ENCODE measurements around the gene HDAC3.

Gene HDAC3

GRCh38 chr5:141657937-141658545 lies 21.4 kb upstream of the HDAC3 start:
- DNase-seq, result no peak

GRCh38 chr5:141657404-141657803 lies 20.8 kb upstream of the HDAC3 start:
- DNase-seq, result no peak

GRCh38 chr5:141656396-141656795 lies 19.7 kb upstream of the HDAC3 start:
- no peak for DNase-seq

- no peak for DNase-seq
Observed at GRCh38 chr5:141655020-141655419, 18.4 kb upstream of the HDAC3 start.

- DNase-seq, result no peak
Observed at GRCh38 chr5:141654298-141654697, 17.6 kb upstream of the HDAC3 start.

GRCh38 chr5:141651728-141652105 lies 15.1 kb upstream of the HDAC3 start:
- DNase-seq, result no peak

GRCh38 chr5:141650851-141651727 lies 14.4 kb upstream of the HDAC3 start, which contains the start of gene FCHSD1:
TSS of gene FCHSD1 (minus strand) at chr5:141651418. CDS start at chr5:141651368, 50 bp downstream.
- DNase-seq, result peak; percentile 92

- DNase-seq, result no peak
Observed at GRCh38 chr5:141649972-141650371, 13.3 kb upstream of the HDAC3 start.

- no peak for DNase-seq
Observed at GRCh38 chr5:141649056-141649688, 12.5 kb upstream of the HDAC3 start.

GRCh38 chr5:141647851-141648250 lies 11.2 kb upstream of the HDAC3 start:
- DNase-seq, result no peak

- DNase-seq, result no peak
Observed at GRCh38 chr5:141647242-141647641, 10.6 kb upstream of the HDAC3 start.

- no peak for DNase-seq
Observed at GRCh38 chr5:141646026-141646425, 9.4 kb upstream of the HDAC3 start.

GRCh38 chr5:141641634-141642267 lies 5.1 kb upstream of the HDAC3 start:
- DNase-seq, result peak; percentile 79

- no peak for DNase-seq
Observed at GRCh38 chr5:141640698-141641097, 4.0 kb upstream of the HDAC3 start.

GRCh38 chr5:141640051-141640415 lies 3.4 kb upstream of the HDAC3 start:
- no peak for DNase-seq

GRCh38 chr5:141639357-141640050 lies 2.9 kb upstream of the HDAC3 start:
- DNase-seq, result no peak

- DNase-seq, result no peak
Observed at GRCh38 chr5:141638771-141639170, 2.1 kb upstream of the HDAC3 start.

GRCh38 chr5:141637767-141638419 lies 1.2 kb upstream of the HDAC3 start:
- peak; percentile 77 for DNase-seq

GRCh38 chr5:141637123-141637766 lies 596 bp upstream of the HDAC3 start:
- peak; percentile 63 for DNase-seq

GRCh38 chr5:141636106-141636412 lies 590 bp downstream of the HDAC3 start:
- DNase-seq, result no peak

GRCh38 chr5:141635646-141636045 lies 1.0 kb downstream of the HDAC3 start:
- no peak for DNase-seq

- no peak for DNase-seq
Observed at GRCh38 chr5:141634720-141635119, 1.9 kb downstream of the HDAC3 start.

Data from activated CD4-positive, alpha-beta T cell treated with anti-CD3 and anti-CD28 coated beads, Interleukin-2, Interleukin-6, amounts not matched to agents 100 ng/mL and 50 ng/mL, durations not matched to agents 16 hours and 8 hours (primary cell).